Activated CD8-positive, alpha-beta memory T cell treated with anti-CD3 and anti-CD28 coated beads, Interleukin-2, amount 50 U/mL, for 48 hours (primary cell): Measurements from ENCODE around the gene ZDHHC8.
"Not testable (repeated sequence)": the region's sequence is repeated elsewhere in the genome, so short reads cannot be mapped to it uniquely, and the experiment has no call there.

ENCODE experiments used
- DNase-seq: peaks from one replicate; pipeline ENCODE4 v3.0.0-alpha.2; 2020

Gene ZDHHC8

GRCh38 chr22:20147237-20147988 is 15.8 kb downstream of the ZDHHC8 start:
- DNase-seq, result no peak

DNA sequence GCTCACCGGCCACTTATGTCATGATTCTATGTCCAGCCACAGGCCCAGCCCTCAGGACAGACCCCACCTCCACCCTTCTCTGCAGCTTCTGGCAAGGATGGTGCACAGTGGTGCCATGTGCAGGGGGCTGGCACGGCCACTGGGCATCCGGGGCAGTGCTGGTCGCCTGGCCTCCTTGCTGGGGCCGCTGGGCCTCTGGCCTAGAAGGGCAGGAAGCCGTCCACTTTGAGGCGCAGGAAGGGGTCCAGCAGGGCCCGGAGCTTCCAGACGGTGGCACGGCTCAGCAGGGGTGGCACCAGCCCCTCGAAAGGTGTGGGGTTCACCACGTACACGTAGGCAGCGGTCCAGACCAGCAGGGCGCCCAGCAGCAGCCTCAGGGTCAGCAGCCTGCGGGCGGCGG is 16.8 kb downstream of the ZDHHC8 start:
- no peak for DNase-seq

- DNase-seq, result no peak
Observed at GRCh38 chr22:20149257-20150250, 17.9 kb downstream of the ZDHHC8 start.

DNA sequence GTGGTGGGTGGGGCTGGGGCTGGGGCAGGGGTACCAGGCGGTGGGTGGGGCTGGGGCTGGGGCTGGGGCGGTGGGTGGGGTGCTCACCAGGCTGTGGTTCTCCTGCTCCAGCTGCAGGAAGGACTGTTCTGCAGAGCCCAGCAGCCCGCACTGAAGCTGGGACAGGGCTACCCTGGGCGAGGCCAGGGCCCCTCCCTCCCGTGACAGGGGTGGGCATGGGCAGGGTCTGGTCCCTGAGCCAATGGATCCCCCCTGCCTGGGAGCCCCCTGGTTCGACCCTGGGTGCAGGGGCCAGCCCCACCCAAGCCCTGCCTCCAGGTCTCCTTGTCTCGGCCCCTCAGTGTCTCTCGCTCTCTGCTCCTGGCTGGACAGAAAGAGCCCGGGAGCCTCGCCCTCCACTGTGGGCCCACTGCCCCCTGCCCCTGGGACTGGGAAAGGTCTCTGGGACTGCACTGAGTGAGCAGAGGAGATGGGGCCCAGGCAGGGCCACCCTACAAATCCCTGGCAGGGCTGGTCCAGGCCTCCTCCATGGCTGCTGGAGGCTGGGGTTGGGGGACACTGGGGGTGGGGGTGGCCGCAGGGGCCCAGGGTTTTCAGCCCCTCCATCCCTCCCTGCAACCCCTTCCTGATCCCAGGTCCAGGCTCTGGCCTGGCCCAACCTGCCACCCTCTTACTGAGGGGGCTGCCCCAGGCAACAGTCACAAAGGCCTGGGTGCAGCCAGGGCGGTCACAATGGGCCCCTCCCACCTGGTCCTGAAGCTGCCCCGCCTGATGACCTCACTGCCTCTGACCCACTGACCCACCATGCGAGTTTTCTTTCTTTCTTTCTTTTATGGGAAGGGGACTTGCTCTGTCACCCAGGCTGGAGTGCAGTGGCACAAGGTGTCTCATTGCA is 19.0 kb downstream of the ZDHHC8 start, which contains the start of gene CCDC188:
TSS of gene CCDC188 (minus strand) at position 675 of the 895 bp plus-strand sequence. CDS start at position 606, 69 bp downstream.
- no peak for DNase-seq

DNA sequence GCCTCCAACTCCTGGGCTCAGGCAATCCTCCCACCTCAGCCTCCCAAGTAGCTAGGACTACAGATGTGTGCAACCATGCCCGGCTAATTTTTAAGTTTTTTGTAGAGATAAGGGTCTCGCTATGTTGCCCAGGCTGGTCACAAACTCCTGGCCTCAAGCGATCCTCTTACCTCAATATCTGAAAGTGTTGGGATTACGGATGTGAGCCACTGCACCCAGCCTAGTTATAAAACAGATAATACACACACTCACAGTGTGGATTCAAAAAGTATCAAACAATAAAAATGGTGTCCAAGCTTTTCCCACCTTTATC is 19.6 kb downstream of the ZDHHC8 start:
- no peak for DNase-seq

DNA sequence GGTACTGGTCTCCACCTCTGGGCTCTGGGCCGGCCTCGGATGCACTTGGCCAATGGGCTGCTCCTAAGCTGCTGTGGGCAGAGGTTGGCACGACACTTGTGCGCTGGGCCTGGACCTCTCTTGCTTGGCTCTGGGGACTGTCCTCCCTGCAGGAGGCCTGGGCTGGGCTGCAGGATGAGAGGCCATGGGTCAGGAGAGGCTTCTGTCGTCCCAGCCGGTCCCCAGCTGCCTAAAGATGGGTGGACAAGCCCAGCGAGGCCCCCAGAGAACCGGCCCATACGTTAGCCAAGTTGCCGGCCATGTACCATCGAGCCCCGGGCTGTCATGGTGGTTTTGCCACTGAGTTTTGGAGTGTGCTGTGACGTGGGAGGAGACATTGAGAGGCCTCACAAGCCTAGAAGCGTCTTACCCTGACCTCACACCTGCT is 20.9 kb downstream of the ZDHHC8 start:
- DNase-seq, result no peak

- DNase-seq, result no peak
Observed at GRCh38 chr22:20153945-20154344, 22.3 kb downstream of the ZDHHC8 start.

DNA sequence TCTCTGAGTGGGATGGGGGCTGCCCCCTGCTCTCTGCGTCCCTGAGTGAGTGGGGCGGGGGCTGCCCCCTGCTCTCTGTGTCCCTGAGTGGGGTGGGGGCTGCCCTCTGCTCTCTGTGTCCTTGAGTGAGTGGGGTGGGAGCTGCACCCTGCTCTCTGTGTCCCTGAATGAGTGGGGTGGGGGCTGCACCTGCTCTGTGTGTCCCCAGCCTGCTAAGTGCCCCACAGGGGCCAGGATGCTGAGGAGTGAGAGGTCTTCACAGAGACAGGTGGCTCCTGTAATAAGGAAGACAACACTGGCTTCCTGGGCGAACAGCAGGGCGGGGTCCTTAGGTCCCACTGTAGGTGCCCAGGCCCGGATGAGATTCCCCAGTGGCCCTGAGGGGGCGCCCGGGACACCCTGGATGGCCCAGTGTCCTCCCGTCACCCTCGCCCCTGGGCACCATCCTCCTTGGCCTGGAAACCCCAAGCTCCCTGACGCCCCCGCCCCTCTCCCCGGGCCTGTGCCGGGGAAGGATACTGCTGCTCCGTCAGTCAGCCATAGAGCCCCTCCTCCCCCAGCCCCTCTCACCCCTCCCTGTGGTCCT is 23.1 kb downstream of the ZDHHC8 start:
- no peak for DNase-seq

DNA sequence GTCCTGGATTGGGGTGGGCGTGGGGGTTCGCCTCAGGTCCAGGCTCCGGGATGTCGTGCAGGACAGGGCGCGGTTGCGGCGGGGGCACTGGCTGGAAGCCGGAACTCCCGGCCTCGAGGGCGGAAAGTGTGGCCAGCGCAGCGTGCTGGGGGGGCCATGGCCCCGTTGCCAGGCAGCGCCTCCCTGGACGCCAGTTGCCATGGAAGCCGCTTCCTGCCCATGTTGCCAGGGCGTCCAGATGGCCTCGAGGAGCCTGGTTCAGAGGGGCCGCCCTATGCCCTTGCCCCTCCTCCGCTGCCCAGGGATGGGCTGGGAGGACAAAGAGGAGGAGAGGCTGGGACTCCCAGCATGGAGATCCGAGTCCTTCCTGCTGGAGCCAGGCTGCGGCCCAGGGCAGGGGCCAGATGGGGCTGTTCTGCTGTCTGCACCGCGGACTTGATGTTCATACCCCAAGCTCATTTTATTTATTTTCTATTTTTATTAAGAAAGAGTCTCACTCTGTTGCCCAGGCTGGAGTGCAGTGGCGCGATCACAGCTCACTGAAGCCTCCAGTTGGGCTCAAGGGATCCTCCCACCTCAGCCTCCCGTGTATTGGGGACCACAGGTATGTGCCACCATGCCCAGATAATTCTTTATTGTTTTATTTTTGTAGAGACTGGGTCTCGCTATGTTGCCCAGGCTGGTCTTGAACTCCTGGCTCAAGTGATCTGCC is 23.9 kb downstream of the ZDHHC8 start:
- no peak for DNase-seq

DNA sequence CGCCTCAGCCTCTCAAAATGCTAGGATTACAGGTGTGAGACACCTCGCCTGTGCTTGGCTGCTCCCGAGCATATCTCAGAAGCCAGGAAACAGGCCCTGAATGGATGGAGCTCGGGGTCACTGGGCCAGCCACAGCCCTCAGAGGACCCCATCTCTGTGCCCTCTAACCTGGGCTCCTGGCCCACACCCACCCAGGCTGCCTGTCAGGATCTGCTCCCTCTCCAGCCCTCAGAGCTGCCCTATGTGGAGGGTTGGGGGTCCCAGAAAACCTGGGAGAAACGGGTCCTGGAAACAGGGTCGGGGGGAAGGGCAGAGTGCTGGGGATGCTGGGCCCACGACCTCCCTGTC is 24.4 kb downstream of the ZDHHC8 start:
- DNase-seq, result no peak

- DNase-seq, result peak; percentile 100
Observed at GRCh38 chr22:20156611-20157429, 25.2 kb downstream of the ZDHHC8 start.

DNA sequence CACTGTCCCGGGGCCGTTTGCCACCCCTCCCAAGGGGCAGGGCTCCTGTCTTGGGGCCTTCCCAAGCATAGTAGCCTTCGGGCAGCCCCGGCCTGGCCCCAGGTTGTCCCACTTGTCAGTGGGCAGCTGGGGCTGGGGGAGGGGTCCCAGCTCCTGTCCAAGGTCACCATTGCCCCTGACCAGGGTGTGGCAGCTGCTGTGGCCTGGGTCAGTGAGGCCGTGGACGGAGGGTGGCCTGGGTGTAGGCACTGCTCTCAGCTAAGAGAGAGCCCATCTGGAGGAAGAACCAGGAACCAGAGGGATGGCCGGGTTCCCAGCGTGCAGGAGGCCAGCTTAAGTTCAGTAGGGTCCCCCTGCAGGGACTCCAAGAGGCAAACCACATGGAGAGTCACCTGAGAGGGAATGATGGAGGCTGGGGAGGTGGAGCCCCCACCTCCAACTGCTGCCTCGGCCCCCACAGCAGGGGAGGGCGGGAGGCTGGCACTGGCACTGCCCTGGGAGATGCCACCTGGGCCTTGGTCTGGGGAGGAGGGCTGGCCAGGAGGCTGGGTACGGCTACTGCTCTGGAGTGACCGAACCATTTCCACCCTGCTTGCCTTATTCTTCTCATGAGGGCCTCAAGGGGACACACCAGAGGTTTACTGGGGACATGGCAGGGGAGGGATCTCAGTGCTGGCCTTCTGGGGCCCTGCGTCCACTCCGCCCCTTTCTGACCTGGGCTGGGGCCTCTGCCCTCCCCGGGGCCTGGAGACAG is 26.0 kb downstream of the ZDHHC8 start:
- DNase-seq, result no peak

DNA sequence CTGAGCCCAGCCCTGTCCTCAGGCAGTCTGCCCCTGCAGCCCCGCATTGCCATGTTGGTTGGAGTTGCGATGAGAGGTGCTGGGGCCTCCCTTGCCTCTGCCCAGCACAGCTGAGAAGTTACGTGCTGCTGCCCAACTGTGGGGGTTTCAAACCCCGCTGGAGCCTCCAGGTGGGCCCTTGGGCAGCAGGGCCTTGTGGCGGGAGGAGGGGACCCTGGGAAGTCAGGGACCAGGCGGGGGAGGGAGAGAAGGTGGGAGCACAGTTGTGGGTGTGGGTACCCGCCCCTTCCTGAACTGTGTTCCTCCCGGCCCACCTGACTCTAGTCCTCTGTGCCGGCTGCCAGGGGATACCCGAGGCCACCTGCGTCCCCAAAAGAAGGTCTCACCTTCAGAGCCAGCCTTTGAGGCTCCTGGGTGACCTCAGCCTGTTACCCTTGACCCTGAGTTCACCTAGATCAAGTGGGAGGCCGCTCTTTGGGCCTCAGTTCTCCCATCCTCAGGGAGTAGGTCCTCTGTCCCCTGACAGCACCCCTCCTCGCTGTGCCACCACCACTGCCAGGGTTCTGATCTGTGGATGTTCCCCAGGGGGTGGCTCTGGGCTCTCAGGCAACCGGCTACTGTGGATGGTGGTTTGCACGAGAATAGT is 26.9 kb downstream of the ZDHHC8 start:
- no peak for DNase-seq

DNA sequence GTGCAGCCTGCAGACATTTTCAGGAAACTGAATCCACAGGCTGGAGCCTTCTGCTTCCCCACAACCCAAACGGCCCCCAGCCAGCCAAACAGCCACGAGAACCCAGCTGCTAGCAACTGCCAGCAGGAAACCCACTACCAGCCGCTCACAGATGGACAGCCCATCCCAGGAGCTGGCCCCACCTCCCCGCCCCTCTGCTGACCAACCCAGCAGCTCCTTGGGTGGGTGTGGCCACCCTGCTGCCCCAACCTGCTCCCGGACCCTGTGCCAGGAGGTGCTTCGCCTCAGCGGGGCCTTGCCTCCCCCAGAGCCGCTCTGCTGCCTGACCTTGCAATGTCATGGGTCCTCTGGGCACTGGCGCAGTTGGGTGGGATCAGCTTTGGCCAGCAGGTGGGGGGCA is 27.5 kb downstream of the ZDHHC8 start:
- no peak for DNase-seq

DNA sequence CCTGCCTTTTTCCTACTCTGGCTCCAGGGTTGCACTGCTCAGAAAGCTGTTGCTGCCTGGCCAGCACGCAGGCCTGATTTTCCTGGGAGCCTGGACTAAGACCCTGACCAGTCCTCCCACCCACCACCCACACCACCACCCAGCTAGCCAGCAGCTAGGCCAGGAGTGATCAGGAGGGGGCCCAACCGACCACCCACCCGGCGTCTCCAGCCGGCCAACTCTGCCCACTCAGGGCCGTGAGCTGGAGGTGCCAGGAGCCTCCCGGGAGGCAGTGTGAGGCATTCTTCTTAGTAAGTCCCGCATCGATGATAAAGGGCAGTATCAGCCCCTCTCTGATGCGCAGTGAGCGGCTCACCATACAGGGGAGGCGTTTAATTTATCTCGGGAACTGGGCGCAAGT is 27.9 kb downstream of the ZDHHC8 start:
- DNase-seq, result not testable (repeated sequence)

- no peak for DNase-seq
Observed at GRCh38 chr22:20160041-20160440, 28.4 kb downstream of the ZDHHC8 start.

DNA sequence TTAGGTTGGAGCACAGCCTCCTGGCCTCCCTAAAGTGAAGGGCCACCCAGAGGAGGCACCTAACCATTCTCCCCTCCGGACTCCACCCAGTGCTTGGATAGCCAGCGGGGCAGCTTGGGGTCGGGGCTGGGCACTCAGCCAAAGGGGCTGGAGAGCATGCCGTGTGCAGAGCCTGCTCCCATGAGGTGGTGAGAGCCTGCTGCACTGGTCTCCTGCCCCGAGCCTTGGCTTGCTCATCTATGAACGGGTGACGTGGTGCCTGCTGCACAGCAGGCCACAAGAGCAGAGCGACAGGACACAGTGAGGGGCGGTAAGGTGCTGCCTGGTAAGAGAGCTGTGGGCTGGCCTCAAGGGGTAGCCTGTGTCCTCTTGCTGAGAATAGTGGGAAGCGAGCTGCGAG is 33.3 kb downstream of the ZDHHC8 start:
- no peak for DNase-seq

GRCh38 chr22:20165421-20165820 is 33.8 kb downstream of the ZDHHC8 start:
- no peak for DNase-seq

DNA sequence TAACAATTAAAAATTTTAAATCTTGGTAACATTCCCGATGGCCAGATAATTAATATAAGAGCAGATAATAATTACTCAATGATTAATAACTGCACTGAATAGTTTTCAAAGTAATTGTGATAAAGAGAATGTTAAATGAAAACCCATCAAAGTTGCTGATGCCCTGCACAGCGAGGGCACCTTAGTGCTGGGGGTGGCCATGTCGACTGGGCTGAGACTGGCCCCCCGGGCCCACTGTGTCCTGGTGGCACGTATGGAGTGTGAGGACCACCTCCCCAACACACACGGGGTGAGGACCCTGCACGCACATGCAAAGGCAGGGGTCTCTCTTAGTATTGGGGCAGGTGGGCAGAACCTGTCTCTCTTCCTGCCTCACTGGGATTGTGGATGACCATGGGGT is 34.3 kb downstream of the ZDHHC8 start:
- no peak for DNase-seq

DNA sequence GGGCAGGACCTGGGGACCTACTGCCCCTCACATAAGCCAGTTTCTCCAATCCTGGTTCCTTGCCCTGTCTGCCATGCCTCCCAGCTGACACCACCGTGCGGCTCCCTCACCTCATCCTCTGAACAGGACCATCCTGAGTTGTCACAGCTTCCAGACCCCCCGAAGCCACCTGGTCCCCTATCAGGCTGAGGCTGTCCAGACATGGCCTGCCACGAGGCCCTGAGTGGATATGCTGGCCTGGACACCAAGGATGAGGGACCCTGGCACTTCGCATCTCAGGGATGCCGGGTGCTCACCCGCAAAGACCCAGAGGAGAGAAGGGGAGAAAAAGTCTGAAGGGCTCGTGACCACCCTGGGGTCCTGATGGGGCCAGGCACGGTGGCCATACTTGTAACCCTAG is 35.1 kb downstream of the ZDHHC8 start:
- DNase-seq, result no peak
